ENCODE data around the gene GSG1L2.
"Not testable (repeated sequence)": the region's sequence is repeated elsewhere in the genome, so short reads cannot be mapped to it uniquely, and the experiment has no call there.

GSG1L2 gene

GRCh38 chr17:9792181-9792840, 29.6 kb downstream of the GSG1L2 start:
- Histone ChIP-seq H3K4me1 (ENCODE audit: control insufficient read depth, insufficient read depth, low read length) (no peaks in the 10 kb centered on the region), H3K4me3 (ENCODE audit: insufficient read depth, low read depth, low read length) (no peak overlapping the region), H3K27me3 (ENCODE audit: control insufficient read depth, insufficient read depth, low read length, poor library complexity, severe bottlenecking) (no peaks in the 10 kb centered on the region), H3K27ac (ENCODE audit: insufficient read depth, low read depth, low read length, poor library complexity, severe bottlenecking) (no peak overlapping the region), H3K36me3 (ENCODE audit: control insufficient read depth, insufficient read depth, low read length) (no peaks in the 10 kb centered on the region), H3K9me3 (ENCODE audit: control insufficient read depth, low read length) (no peaks in the 10 kb centered on the region)
- 89 to 90% methylated on average over 15 of the region's 15 CpGs for WGBS, 2 experiments

GRCh38 chr17:9790889-9791876, 30.7 kb downstream of the GSG1L2 start, which contains the start of gene DHRS7C:
TSS of gene DHRS7C (minus strand) at chr17:9791592. CDS start at chr17:9791284, 308 bp downstream.
- WGBS, 2 experiments = 86 to 91% methylated on average over 15 of the region's 15 CpGs
- no peak within 1 kb of the TSS for H3K4me3 ChIP-seq (ENCODE audit: insufficient read depth, low read depth, low read length)
- H3K4me1 ChIP-seq (ENCODE audit: control insufficient read depth, insufficient read depth, low read length) = no peaks in the 10 kb centered on the region

GRCh38 chr17:9790316-9790715, 31.6 kb downstream of the GSG1L2 start:
- 95 to 97% methylated on average over 4 of the region's 4 CpGs for WGBS, 2 experiments
- H3K9me3 ChIP-seq (ENCODE audit: control insufficient read depth, low read length) = no peaks in the 10 kb centered on the region
- H3K27ac ChIP-seq (ENCODE audit: insufficient read depth, low read depth, low read length, poor library complexity, severe bottlenecking) = no peak overlapping the region
- no peak overlapping the region for H3K4me3 ChIP-seq (ENCODE audit: insufficient read depth, low read depth, low read length)
- no peaks in the 10 kb centered on the region for H3K36me3 ChIP-seq (ENCODE audit: control insufficient read depth, insufficient read depth, low read length)
- no peaks in the 10 kb centered on the region for H3K27me3 ChIP-seq (ENCODE audit: control insufficient read depth, insufficient read depth, low read length, poor library complexity, severe bottlenecking)
- H3K4me1 ChIP-seq (ENCODE audit: control insufficient read depth, insufficient read depth, low read length) = no peaks in the 10 kb centered on the region

More at GRCh38 chr17:9790889-9791876, 30.7 kb downstream of the GSG1L2 start, which contains the start of gene DHRS7C:
- Histone ChIP-seq H3K36me3 (ENCODE audit: control insufficient read depth, insufficient read depth, low read length) (no peaks in the 10 kb centered on the region), H3K27me3 (ENCODE audit: control insufficient read depth, insufficient read depth, low read length, poor library complexity, severe bottlenecking) (no peaks in the 10 kb centered on the region), H3K27ac (ENCODE audit: insufficient read depth, low read depth, low read length, poor library complexity, severe bottlenecking) (no peak within 1 kb of the TSS), H3K9me3 (ENCODE audit: control insufficient read depth, low read length) (no peaks in the 10 kb centered on the region)

GRCh38 chr17:9788601-9789000, 33.3 kb downstream of the GSG1L2 start:
- H3K9me3 ChIP-seq (ENCODE audit: control insufficient read depth, low read length) = no peaks in the 10 kb centered on the region
- H3K27ac ChIP-seq (ENCODE audit: insufficient read depth, low read depth, low read length, poor library complexity, severe bottlenecking) = no peak overlapping the region
- H3K4me1 ChIP-seq (ENCODE audit: control insufficient read depth, insufficient read depth, low read length) = no peaks in the 10 kb centered on the region
- H3K27me3 ChIP-seq (ENCODE audit: control insufficient read depth, insufficient read depth, low read length, poor library complexity, severe bottlenecking) = no peaks in the 10 kb centered on the region
- WGBS, 2 experiments = 93 to 98% methylated on average over 8 of the region's 8 CpGs
- H3K36me3 ChIP-seq (ENCODE audit: control insufficient read depth, insufficient read depth, low read length) = no peaks in the 10 kb centered on the region
- H3K4me3 ChIP-seq (ENCODE audit: insufficient read depth, low read depth, low read length) = no peak overlapping the region

GRCh38 chr17:9784544-9784943, 37.3 kb downstream of the GSG1L2 start:
- Histone ChIP-seq H3K36me3 (ENCODE audit: control insufficient read depth, insufficient read depth, low read length) (no peaks in the 10 kb centered on the region), H3K27ac (ENCODE audit: insufficient read depth, low read depth, low read length, poor library complexity, severe bottlenecking) (no peak overlapping the region), H3K4me1 (ENCODE audit: control insufficient read depth, insufficient read depth, low read length) (no peaks in the 10 kb centered on the region), H3K9me3 (ENCODE audit: control insufficient read depth, low read length) (no peaks in the 10 kb centered on the region), H3K4me3 (ENCODE audit: insufficient read depth, low read depth, low read length) (no peak overlapping the region), H3K27me3 (ENCODE audit: control insufficient read depth, insufficient read depth, low read length, poor library complexity, severe bottlenecking) (no peaks in the 10 kb centered on the region)
- WGBS, 2 experiments = 92 to 95% methylated on average over 2 of the region's 2 CpGs

GRCh38 chr17:9783465-9783864, 38.4 kb downstream of the GSG1L2 start:
- 94 to 97% methylated on average over 5 of the region's 5 CpGs for WGBS, 2 experiments

GRCh38 chr17:9783050-9783449, 38.8 kb downstream of the GSG1L2 start:
- 93% methylated on average over 3 to 4 of the region's 4 CpGs for WGBS, 2 experiments
- H3K4me3 ChIP-seq (ENCODE audit: insufficient read depth, low read depth, low read length) = no peak overlapping the region
- H3K36me3 ChIP-seq (ENCODE audit: control insufficient read depth, insufficient read depth, low read length) = no peaks in the 10 kb centered on the region
- no peak overlapping the region for H3K27ac ChIP-seq (ENCODE audit: insufficient read depth, low read depth, low read length, poor library complexity, severe bottlenecking)
- no peaks in the 10 kb centered on the region for H3K9me3 ChIP-seq (ENCODE audit: control insufficient read depth, low read length)
- no peaks in the 10 kb centered on the region for H3K27me3 ChIP-seq (ENCODE audit: control insufficient read depth, insufficient read depth, low read length, poor library complexity, severe bottlenecking)
- no peaks in the 10 kb centered on the region for H3K4me1 ChIP-seq (ENCODE audit: control insufficient read depth, insufficient read depth, low read length)

More at GRCh38 chr17:9783465-9783864, 38.4 kb downstream of the GSG1L2 start:
- H3K4me1 ChIP-seq (ENCODE audit: control insufficient read depth, insufficient read depth, low read length); H3K4me3 ChIP-seq (ENCODE audit: insufficient read depth, low read depth, low read length); H3K27me3 ChIP-seq (ENCODE audit: control insufficient read depth, insufficient read depth, low read length, poor library complexity, severe bottlenecking); H3K27ac ChIP-seq (ENCODE audit: insufficient read depth, low read depth, low read length, poor library complexity, severe bottlenecking); H3K9me3 ChIP-seq (ENCODE audit: control insufficient read depth, low read length); H3K36me3 ChIP-seq (ENCODE audit: control insufficient read depth, insufficient read depth, low read length): not testable (repeated sequence)

- H3K4me3 ChIP-seq (ENCODE audit: insufficient read depth, low read depth, low read length) = no peak overlapping the region
- WGBS, 2 experiments = 91 to 95% methylated on average over 3 of the region's 3 CpGs
- H3K27me3 ChIP-seq (ENCODE audit: control insufficient read depth, insufficient read depth, low read length, poor library complexity, severe bottlenecking) = no peaks in the 10 kb centered on the region
- no peaks in the 10 kb centered on the region for H3K4me1 ChIP-seq (ENCODE audit: control insufficient read depth, insufficient read depth, low read length)
- no peak overlapping the region for H3K27ac ChIP-seq (ENCODE audit: insufficient read depth, low read depth, low read length, poor library complexity, severe bottlenecking)
- H3K9me3 ChIP-seq (ENCODE audit: control insufficient read depth, low read length) = no peaks in the 10 kb centered on the region
- H3K36me3 ChIP-seq (ENCODE audit: control insufficient read depth, insufficient read depth, low read length) = no peaks in the 10 kb centered on the region
Observed at GRCh38 chr17:9780552-9780951, 41.3 kb downstream of the GSG1L2 start.

- no peaks in the 10 kb centered on the region for H3K36me3 ChIP-seq (ENCODE audit: control insufficient read depth, insufficient read depth, low read length)
- 95% methylated on average over 9 of the region's 9 CpGs for WGBS, 2 experiments
- no peak overlapping the region for H3K4me3 ChIP-seq (ENCODE audit: insufficient read depth, low read depth, low read length)
- no peaks in the 10 kb centered on the region for H3K9me3 ChIP-seq (ENCODE audit: control insufficient read depth, low read length)
- H3K4me1 ChIP-seq (ENCODE audit: control insufficient read depth, insufficient read depth, low read length) = no peaks in the 10 kb centered on the region
- no peak overlapping the region for H3K27ac ChIP-seq (ENCODE audit: insufficient read depth, low read depth, low read length, poor library complexity, severe bottlenecking)
- no peaks in the 10 kb centered on the region for H3K27me3 ChIP-seq (ENCODE audit: control insufficient read depth, insufficient read depth, low read length, poor library complexity, severe bottlenecking)
Observed at GRCh38 chr17:9776911-9777310, 45.0 kb downstream of the GSG1L2 start.

GRCh38 chr17:9772658-9773057, 49.2 kb downstream of the GSG1L2 start:
- no peak overlapping the region for H3K27ac ChIP-seq (ENCODE audit: insufficient read depth, low read depth, low read length, poor library complexity, severe bottlenecking)
- no peak overlapping the region for H3K4me3 ChIP-seq (ENCODE audit: insufficient read depth, low read depth, low read length)
- H3K4me1 ChIP-seq (ENCODE audit: control insufficient read depth, insufficient read depth, low read length) = no peaks in the 10 kb centered on the region
- H3K27me3 ChIP-seq (ENCODE audit: control insufficient read depth, insufficient read depth, low read length, poor library complexity, severe bottlenecking) = no peaks in the 10 kb centered on the region
- WGBS, 2 experiments = 92 to 95% methylated on average over 19 of the region's 19 CpGs
- no peaks in the 10 kb centered on the region for H3K9me3 ChIP-seq (ENCODE audit: control insufficient read depth, low read length)
- H3K36me3 ChIP-seq (ENCODE audit: control insufficient read depth, insufficient read depth, low read length) = no peaks in the 10 kb centered on the region
